Endothelial cell (in vitro differentiated cells): ENCODE data around the gene HAUS6. TPM values are rescaled to one million over a fixed set of nuclear protein-coding genes. Genes with fewer than 3 reads are reported as not detected.
"Not testable (repeated sequence)": the region's sequence is repeated elsewhere in the genome, so short reads cannot be mapped to it uniquely, and the experiment has no call there.

Experiments used
- DNase-seq: peaks from one replicate; pipeline ENCODE4 v3.0.0; 2021; ENCODE audit warnings: low spot score
- H3K27ac Mint-ChIP-seq: one replicate; pipeline ENCODE4 v1.8.0; 2021; ENCODE audit warnings: mixed read lengths, inconsistent platforms; ENCODE audit not compliant: unreplicated experiment
- H3K27me3 Mint-ChIP-seq: one replicate; pipeline ENCODE4 v1.8.0; 2021; ENCODE audit warnings: mild to moderate bottlenecking, moderate library complexity, mixed read lengths, inconsistent platforms; ENCODE audit not compliant: unreplicated experiment
- H3K36me3 Mint-ChIP-seq: one replicate; pipeline ENCODE4 v1.8.0; 2021; ENCODE audit warnings: mild to moderate bottlenecking, low read depth, mixed read lengths, inconsistent platforms; ENCODE audit not compliant: unreplicated experiment
- H3K4me1 Mint-ChIP-seq: one replicate; pipeline ENCODE4 v1.8.0; 2021; ENCODE audit warnings: mild to moderate bottlenecking, mixed read lengths, inconsistent platforms; ENCODE audit not compliant: unreplicated experiment
- H3K4me3 Mint-ChIP-seq: one replicate; pipeline ENCODE4 v1.8.0; 2021; ENCODE audit warnings: mild to moderate bottlenecking, mixed read lengths, inconsistent platforms; ENCODE audit not compliant: unreplicated experiment
- H3K9me3 Mint-ChIP-seq: one replicate; pipeline ENCODE4 v1.8.0; 2021; ENCODE audit warnings: mixed read lengths, inconsistent platforms; ENCODE audit not compliant: unreplicated experiment
- total RNA-seq: library from RNA; stranded (reverse); fragmentation: NEBNext Ultra II Directional; extraction: Animal tissue kit (Norgen Biotek cat#: 25700); gene quantifications from one replicate; pipeline ENCODE4 v1.2.1, GENCODE V29; 2021; ENCODE audit not compliant: unreplicated experiment
- TF ChIP-seq, protein P1 (sequence below): fragments of 200-600 bp; sonication (generic); IDR thresholded peaks from one replicate; pipeline ENCODE4 v1.5.0; 2021; ENCODE audit warnings: antibody characterized with exemption; ENCODE audit not compliant: unreplicated experiment

Gene HAUS6
- total RNA-seq, 1 donor from 2014 or later, result 19.0 TPM

DNA sequence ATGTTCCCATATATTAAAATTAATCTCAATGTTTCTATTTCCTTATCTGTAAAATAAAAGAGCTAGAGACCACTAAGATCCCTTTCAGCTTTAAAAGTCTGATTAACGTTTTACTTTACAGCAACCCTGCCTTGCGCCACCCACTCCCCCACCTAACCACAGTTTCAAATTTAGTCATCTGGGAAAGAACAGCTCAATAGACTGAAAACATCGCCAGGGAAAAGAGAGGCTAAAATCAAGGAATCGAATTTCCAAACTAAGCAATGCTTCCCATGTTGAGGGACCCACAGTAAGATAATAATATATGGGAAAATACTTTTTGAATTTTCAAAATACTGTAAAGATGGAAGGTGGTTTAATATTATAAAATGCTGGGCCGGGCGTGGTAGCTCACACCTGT lies 76.3 kb downstream of the HAUS6 start:
- H3K27me3 Mint-ChIP-seq, result peaks cover 4% of the 10 kb centered on the region
- H3K27ac Mint-ChIP-seq, result no peak overlapping the region
- no peak overlapping the region for H3K4me3 Mint-ChIP-seq
- H3K9me3 Mint-ChIP-seq, result no peaks in the 10 kb centered on the region
- TF ChIP-seq, protein P1, sequence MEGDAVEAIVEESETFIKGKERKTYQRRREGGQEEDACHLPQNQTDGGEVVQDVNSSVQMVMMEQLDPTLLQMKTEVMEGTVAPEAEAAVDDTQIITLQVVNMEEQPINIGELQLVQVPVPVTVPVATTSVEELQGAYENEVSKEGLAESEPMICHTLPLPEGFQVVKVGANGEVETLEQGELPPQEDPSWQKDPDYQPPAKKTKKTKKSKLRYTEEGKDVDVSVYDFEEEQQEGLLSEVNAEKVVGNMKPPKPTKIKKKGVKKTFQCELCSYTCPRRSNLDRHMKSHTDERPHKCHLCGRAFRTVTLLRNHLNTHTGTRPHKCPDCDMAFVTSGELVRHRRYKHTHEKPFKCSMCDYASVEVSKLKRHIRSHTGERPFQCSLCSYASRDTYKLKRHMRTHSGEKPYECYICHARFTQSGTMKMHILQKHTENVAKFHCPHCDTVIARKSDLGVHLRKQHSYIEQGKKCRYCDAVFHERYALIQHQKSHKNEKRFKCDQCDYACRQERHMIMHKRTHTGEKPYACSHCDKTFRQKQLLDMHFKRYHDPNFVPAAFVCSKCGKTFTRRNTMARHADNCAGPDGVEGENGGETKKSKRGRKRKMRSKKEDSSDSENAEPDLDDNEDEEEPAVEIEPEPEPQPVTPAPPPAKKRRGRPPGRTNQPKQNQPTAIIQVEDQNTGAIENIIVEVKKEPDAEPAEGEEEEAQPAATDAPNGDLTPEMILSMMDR, result no peak
- no peaks in the 10 kb centered on the region for H3K36me3 Mint-ChIP-seq
- no peak for DNase-seq
- H3K4me1 Mint-ChIP-seq, result peaks cover 7% of the 10 kb centered on the region

DNA sequence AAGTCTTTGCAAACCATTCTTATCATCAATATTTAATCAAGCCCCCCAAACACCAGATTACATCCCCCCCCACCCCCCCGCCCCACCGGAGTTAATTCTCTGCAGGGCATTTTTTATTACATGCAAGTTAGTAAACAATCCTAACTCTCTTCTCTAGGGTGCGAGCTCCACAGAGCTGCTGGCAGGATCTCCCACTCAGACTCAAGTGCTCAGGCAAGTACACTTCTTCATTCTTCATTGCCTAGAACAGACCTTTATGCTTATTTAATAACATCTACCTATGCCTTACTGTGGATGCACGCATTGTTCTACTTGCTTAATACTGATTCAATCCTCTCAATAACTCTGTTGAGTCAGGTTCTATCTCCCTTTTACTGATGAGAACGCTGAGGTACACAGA lies 79.6 kb downstream of the HAUS6 start:
- DNase-seq, result no peak

DNA sequence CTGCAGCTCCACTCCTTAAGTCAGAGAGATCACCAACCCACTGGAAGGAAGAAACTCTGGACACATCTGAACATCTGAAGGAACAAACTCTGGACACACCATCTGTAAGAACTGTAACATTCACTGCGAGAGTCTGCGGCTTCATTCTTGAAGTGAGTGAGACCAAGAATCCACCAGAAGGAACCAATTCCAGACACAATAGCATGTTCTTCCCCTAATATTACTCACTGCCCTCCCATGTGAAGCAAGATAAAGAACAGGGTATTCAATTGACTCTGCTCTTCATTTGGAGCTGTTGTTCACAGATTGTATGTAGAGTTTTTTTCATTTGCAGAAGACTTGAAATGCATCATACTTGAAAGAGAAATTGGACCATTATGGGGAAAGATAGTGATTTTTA lies 80.5 kb downstream of the HAUS6 start:
- H3K27ac Mint-ChIP-seq, result no peak overlapping the region
- no peaks in the 10 kb centered on the region for H3K36me3 Mint-ChIP-seq
- peaks cover 2% of the 10 kb centered on the region for H3K27me3 Mint-ChIP-seq
- TF ChIP-seq, protein P1, result no peak
- H3K4me3 Mint-ChIP-seq, result no peak overlapping the region
- H3K9me3 Mint-ChIP-seq, result no peaks in the 10 kb centered on the region
- no peak for DNase-seq
- peaks cover 7% of the 10 kb centered on the region for H3K4me1 Mint-ChIP-seq

More for the DNA sequence above, 79.6 kb downstream of the HAUS6 start:
- Mint-ChIP-seq H3K9me3 (no peaks in the 10 kb centered on the region), H3K36me3 (no peaks in the 10 kb centered on the region), H3K27me3 (peaks cover 2% of the 10 kb centered on the region), H3K27ac (no peak overlapping the region), H3K4me1 (peaks cover 7% of the 10 kb centered on the region), H3K4me3 (no peak overlapping the region)
- TF ChIP-seq, protein P1, result no peak

DNA sequence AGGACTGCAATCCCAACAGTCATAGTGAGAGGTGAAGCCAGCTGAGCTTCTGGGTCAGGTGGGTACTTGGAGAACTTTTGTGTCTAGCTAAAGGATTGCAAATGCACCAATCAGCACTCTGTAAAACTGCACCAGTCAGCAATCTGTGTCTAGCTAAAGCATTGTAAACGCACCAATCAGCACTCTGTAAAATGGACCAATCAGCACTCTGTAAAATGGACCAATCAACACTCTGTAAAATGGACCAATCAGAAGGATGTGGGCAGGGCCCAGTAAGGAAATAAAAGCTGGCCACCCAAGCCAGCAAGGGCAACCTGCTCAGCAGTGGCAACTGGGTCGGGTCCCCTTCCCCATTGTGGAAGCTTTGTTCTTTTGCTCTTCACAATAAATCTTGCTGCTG lies 81.1 kb downstream of the HAUS6 start:
- DNase-seq, H3K27me3 Mint-ChIP-seq, H3K4me3 Mint-ChIP-seq, H3K9me3 Mint-ChIP-seq, H3K36me3 Mint-ChIP-seq, H3K27ac Mint-ChIP-seq, H3K4me1 Mint-ChIP-seq: not testable (repeated sequence)

DNA sequence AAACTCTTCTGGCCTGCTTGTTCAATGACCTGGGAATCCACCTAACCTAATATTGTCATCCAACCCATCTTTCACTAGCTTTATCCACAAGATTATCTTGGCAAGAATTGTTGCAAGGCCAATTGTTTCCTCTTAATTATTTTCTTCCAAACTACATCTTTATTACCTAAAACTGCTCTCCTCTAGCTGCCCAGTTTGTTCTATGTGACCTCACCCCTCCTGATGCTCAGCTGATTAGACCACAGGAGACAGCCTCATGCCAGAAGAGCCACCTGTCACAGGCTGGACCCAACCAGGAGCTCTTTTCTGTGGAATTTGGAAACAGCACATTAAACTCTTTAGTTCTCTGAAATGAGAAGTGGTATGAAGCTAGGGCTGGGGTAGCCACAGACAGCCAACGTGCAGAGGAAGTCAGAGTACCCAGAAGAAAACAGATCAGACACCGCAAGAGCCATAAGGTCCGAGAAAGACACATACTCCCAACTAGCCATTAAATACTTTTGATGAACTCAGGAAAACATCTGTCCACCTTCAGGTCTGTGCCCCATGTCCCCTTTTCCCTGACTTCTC lies 81.7 kb downstream of the HAUS6 start:
- H3K27me3 Mint-ChIP-seq, result peaks cover 2% of the 10 kb centered on the region
- no peak overlapping the region for H3K4me3 Mint-ChIP-seq
- DNase-seq, result no peak
- H3K36me3 Mint-ChIP-seq, result no peaks in the 10 kb centered on the region
- H3K9me3 Mint-ChIP-seq, result no peaks in the 10 kb centered on the region
- TF ChIP-seq, protein P1, result no peak
- no peak overlapping the region for H3K27ac Mint-ChIP-seq
- peaks cover 7% of the 10 kb centered on the region for H3K4me1 Mint-ChIP-seq
